Measurements from ENCODE around the gene PRCP.
"Not testable (repeated sequence)": the region's sequence is repeated elsewhere in the genome, so short reads cannot be mapped to it uniquely, and the experiment has no call there.

PRCP gene

GRCh38 chr11:82872377-82873150, 27.7 kb downstream of the PRCP start:
- ATAC-seq (no peak), DNase-seq (no peak)

- DNase-seq (no peak), ATAC-seq (no peak)
These were observed 28.6 kb downstream of the PRCP start for GRCh38 chr11:82871646-82872045.

GRCh38 chr11:82869657-82870056, 30.6 kb downstream of the PRCP start:
- ATAC-seq (no peak), DNase-seq (no peak)

- DNase-seq = peak; percentile 85
- ATAC-seq = peak; percentile 55
These were observed 32.6 kb downstream of the PRCP start for GRCh38 chr11:82867495-82868082.

GRCh38 chr11:82865841-82866240, 34.4 kb downstream of the PRCP start:
- DNase-seq = no peak
- no peak for ATAC-seq

- ATAC-seq (no peak), DNase-seq (peak; percentile 11)
These were observed 36.0 kb downstream of the PRCP start for GRCh38 chr11:82864268-82864667.

GRCh38 chr11:82863209-82863608, 37.0 kb downstream of the PRCP start:
- no peak for DNase-seq

GRCh38 chr11:82862379-82862778, 37.9 kb downstream of the PRCP start:
- ATAC-seq (no peak), DNase-seq (no peak)

More at GRCh38 chr11:82863209-82863608, 37.0 kb downstream of the PRCP start:
- ATAC-seq = peak; percentile 40

- ATAC-seq = no peak
- no peak for DNase-seq
These were observed 40.5 kb downstream of the PRCP start for GRCh38 chr11:82859750-82860149.

GRCh38 chr11:82858556-82859091, 41.6 kb downstream of the PRCP start:
- ATAC-seq (no peak), DNase-seq (no peak)

GRCh38 chr11:82858133-82858532, 42.1 kb downstream of the PRCP start:
- DNase-seq (no peak), ATAC-seq (no peak)

- DNase-seq (no peak), ATAC-seq (no peak)
These were observed 43.1 kb downstream of the PRCP start for GRCh38 chr11:82857145-82857544.

- no peak for ATAC-seq
- no peak for DNase-seq
These were observed 44.6 kb downstream of the PRCP start for GRCh38 chr11:82855616-82856015.

- ATAC-seq = not testable (repeated sequence)
These were observed 45.3 kb downstream of the PRCP start for GRCh38 chr11:82854916-82855315.

GRCh38 chr11:82854242-82854641, 46.0 kb downstream of the PRCP start:
- DNase-seq (no peak), ATAC-seq (no peak)

More at GRCh38 chr11:82854916-82855315, 45.3 kb downstream of the PRCP start:
- DNase-seq = not testable (repeated sequence)

- no peak for DNase-seq
These were observed 51.4 kb downstream of the PRCP start for GRCh38 chr11:82848829-82849228.

GRCh38 chr11:82845356-82846353, 54.6 kb downstream of the PRCP start:
- no peak for ATAC-seq

More at GRCh38 chr11:82848829-82849228, 51.4 kb downstream of the PRCP start:
- no peak for ATAC-seq

GRCh38 chr11:82843057-82843795, 57.0 kb downstream of the PRCP start:
- no peak for DNase-seq
- no peak for ATAC-seq

More at GRCh38 chr11:82845356-82846353, 54.6 kb downstream of the PRCP start:
- DNase-seq = no peak

GRCh38 chr11:82842019-82842418, 58.2 kb downstream of the PRCP start:
- ATAC-seq (no peak), DNase-seq (no peak)

- DNase-seq (no peak), ATAC-seq (no peak)
These were observed 62.6 kb downstream of the PRCP start for GRCh38 chr11:82837650-82838049.

- no peak for DNase-seq
- ATAC-seq = no peak
These were observed 67.2 kb downstream of the PRCP start for GRCh38 chr11:82832983-82833382.

All from stimulated activated naive CD8-positive, alpha-beta T cell treated with anti-CD3 and anti-CD28 coated beads, Interleukin-15, Interleukin-2, amounts not matched to agents 100 U/mL and 50 U/mL, for 24 hours (primary cell).